Measurements from ENCODE around the gene GPM6B.

The GPM6B gene

GRCh38 chrX:13770013-13770535 is 46.8 kb downstream of the GPM6B start:
- FAIRE-seq (no peak), DNase-seq (ENCODE audit: low spot score) (no peak)

GRCh38 chrX:13768939-13769338 is 48.0 kb downstream of the GPM6B start:
- FAIRE-seq (no peak), DNase-seq (ENCODE audit: low spot score) (no peak)

DNA sequence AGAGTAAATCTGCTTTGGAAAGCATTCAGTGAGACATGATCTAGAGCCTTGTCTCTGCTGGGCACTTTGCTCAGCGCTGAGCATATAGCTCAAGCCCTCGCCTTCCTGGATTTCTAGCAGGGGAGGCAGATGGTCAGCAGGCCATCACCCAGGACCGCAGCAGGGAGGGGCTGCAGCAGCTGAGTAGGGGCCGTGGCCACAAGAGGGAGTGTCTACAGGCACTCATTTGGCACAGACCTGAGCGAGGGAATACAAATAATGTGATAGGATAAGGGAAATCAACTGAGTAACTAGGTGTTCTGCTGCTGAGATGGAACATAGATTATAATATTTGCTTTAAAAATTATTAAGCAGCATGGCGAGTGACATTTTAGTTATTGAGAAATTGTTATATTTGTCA is 52.1 kb downstream of the GPM6B start:
- DNase-seq (ENCODE audit: low spot score) (no peak), FAIRE-seq (no peak)

DNA sequence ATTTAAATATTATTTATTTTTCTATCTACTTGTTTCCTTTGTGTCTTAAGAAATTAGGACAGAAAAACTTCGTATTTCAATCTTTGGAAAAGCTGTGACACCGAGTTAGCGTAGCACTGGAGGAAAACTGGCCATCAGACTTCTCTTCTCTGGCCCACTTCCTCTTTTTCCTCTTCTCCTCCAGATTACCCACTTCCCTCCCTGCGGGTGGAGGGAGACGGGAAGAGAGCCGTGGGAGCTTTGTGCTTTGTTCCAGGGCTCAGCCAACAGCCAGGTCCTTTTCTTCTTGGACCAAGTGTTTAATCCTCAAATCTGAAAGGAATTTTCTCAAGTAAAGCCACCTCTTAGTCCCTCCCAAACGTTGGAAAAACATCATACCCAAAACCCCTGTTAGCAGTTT is 52.6 kb downstream of the GPM6B start:
- FAIRE-seq (no peak), DNase-seq (ENCODE audit: low spot score) (no peak)

DNA sequence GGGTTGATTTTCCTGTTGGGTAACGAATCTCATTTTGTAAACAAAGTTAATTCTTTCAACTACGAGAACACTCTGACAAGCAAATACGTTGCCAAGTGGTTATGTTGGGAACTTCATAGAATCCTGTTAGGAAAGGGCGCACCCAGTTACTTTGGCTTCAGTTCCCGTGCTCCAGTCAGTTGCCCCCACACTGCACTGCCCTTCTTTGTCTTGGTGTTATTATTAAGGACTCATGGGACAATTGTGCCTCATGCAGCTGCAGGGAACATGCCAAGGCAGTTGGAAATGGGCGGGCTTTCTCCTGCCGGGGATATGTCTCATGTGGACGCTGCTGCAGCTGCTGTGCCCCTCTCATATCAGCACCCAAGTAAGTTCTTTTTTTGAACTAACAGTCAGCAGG is 53.4 kb downstream of the GPM6B start:
- DNase-seq (ENCODE audit: low spot score) (no peak), FAIRE-seq (no peak)

GRCh38 chrX:13761606-13762414 is 55.1 kb downstream of the GPM6B start:
- FAIRE-seq (no peak), DNase-seq (ENCODE audit: low spot score) (no peak)

GRCh38 chrX:13760426-13760825 is 56.5 kb downstream of the GPM6B start:
- no peak for DNase-seq (ENCODE audit: low spot score)
- FAIRE-seq = no peak

GRCh38 chrX:13759152-13759718 is 57.7 kb downstream of the GPM6B start:
- DNase-seq (ENCODE audit: low spot score) = no peak
- no peak for FAIRE-seq

GRCh38 chrX:13756381-13756780 is 60.5 kb downstream of the GPM6B start:
- DNase-seq (ENCODE audit: low spot score) (no peak), FAIRE-seq (no peak)

DNA sequence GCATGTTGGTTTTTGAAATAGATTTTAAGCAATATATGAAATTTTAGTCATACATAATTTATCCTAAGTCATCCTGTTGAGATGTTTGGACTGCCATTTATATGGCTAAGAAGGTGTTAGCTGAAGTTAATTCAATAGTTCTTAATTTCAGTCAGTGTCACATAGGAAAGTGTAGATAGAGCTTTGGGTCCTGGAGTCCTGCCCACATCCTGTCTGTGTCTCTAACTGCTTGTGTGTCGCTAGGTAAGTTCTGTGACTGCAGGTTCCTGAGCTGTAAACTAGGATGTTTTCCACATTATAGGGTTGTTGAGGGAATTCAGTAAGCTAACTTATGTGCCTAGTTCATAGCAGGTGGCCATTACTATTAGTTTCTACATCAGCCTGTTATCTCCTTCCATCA is 61.6 kb downstream of the GPM6B start:
- FAIRE-seq (no peak), DNase-seq (ENCODE audit: low spot score) (no peak)

- no peak for FAIRE-seq
- no peak for DNase-seq (ENCODE audit: low spot score)
These were observed 62.1 kb downstream of the GPM6B start for GRCh38 chrX:13754765-13755164.

DNA sequence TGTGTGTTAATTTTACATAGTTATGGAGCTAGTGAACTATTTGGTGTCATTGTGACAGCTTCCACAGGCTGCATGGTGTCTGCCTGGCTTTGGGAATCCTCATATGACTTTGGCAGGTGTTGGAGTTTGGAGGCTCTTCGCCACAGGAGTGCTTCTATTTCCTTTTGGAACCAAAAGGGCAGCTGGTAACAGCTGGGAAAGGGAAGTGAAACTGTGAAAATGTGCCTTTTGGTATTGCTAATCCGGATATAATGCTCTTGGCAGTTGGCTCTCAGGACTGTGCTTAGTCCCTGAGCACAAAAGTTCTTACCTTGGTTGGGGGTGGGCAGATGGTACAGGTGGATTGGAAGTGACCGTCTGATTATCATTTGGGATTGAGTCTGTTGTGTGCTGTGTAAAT is 64.2 kb downstream of the GPM6B start:
- DNase-seq (ENCODE audit: low spot score) = no peak
- FAIRE-seq = no peak

DNA sequence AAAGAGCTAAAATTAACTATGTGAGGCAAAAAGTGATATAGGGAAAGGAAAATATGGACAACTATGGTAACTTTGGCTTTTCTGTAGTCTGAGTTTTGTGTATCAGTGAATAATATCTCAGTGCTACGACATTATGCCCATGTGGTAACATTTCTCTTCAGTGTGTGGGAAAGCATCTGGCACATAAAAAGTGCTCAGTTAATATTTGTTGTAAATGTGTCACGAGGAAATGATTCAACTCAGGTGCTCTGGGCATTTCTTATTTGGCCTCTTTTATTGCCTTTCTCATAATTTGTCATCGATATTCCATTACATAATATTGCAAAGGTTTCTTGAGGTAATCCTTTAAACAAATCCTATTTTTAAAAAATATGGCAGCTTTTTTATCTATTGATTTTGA is 64.8 kb downstream of the GPM6B start:
- DNase-seq (ENCODE audit: low spot score) = no peak

GRCh38 chrX:13750812-13751211 is 66.1 kb downstream of the GPM6B start:
- FAIRE-seq = no peak

More for the DNA sequence above, 64.8 kb downstream of the GPM6B start:
- no peak for FAIRE-seq

GRCh38 chrX:13750204-13750603 is 66.7 kb downstream of the GPM6B start:
- peak; percentile 4 for DNase-seq (ENCODE audit: low spot score)
- FAIRE-seq = no peak

More at GRCh38 chrX:13750812-13751211, 66.1 kb downstream of the GPM6B start:
- DNase-seq (ENCODE audit: low spot score) = no peak

DNA sequence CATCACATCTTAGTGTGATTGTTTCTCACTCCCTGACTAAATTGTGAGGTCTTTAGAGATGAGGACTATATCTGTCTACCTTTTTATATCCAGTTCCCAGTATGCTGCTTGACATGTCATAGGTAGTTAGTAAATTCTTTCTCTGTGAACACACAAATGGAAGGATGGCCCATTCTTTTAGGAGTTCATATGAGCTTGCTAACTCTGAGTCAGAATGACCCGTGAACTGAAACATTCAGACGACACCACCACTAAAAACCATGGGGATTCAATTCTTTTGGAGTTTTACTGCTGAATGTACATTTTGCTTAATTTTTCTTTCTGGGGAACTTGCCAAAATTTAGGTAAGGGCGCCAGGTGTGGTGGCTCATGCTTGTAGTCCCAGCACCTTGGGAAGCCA is 68.4 kb downstream of the GPM6B start:
- FAIRE-seq = no peak
- no peak for DNase-seq (ENCODE audit: low spot score)

DNA sequence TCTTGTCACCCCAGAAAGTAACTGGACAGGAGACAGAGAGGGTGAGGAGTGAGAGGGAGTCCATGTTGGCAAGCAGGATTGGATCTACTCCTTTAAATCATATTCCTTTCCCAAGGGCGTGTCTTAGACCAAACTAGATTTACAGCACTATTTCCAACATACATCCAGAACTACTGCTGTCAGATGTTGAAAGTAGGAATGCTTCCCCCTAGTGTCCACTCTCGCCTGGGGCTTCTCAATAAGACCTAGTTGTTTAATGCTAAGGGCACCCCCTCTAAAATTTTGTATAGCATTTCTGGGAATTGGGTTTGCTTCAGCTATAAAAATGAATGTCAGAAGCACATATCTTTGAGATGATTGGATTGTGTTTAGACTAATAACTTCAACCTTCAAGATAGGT is 69.1 kb downstream of the GPM6B start:
- no peak for FAIRE-seq
- no peak for DNase-seq (ENCODE audit: low spot score)

DNA sequence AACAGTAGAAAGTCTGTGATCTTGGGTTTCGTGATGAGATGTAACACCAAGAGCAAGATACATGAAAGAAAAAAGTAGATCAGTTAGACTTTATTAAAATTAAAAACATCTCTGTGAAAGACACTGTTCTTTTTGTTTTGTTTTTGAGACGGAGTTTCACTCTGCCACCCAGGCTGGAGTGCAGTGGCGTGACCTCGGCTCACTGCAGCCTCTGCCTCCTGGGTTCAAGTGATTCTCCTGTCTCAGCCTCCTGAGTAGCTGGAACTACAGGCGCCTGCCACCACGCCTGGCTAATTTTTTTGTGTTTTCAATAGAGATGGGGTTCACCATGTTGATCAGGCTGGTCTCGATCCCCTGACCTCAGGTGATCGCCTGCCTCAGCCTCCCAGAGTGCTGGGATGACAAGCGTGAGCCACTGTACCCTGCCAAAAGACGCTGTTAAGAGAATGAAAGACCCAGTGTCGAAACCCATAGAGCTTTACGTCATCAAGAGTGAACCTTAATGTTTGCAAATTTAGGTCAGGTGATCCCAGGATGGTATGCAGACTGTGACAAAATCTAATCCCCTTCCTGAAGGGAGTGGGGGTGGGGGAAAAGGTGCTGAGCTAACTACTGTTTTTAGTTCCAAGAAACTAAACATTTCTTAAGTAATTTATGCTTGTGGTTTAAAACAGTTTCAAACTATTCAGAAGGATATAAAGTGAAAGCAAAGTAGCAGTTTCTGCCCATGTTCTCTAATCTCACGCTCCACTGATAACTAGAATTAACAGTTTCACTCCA is 74.3 kb downstream of the GPM6B start:
- no peak for FAIRE-seq
- DNase-seq (ENCODE audit: low spot score) = no peak

DNA sequence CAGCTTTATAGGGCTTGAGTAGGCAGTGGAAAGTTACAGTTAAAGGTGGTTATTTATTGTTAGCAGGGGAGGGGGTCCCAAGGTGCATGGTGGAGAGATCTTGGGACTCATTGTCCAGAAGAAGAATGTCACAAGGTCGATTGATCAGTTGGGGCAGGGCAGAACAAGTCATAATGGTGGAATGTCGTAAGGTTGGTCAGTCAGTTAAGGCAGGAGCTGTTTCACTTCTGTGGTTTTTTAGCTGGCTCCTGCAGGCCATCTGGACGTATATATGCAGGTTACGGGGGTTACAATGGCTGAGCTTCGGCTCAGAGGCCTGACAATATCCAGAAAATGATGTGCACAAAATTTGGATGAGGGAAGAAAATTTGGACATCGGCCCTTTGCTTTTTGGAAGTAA is 75.2 kb downstream of the GPM6B start:
- DNase-seq (ENCODE audit: low spot score) (no peak), FAIRE-seq (no peak)

- no peak for FAIRE-seq
- DNase-seq (ENCODE audit: low spot score) = peak; percentile 83
These were observed 82.4 kb downstream of the GPM6B start, which contains the start of the genes OFD1 and TRAPPC2 for GRCh38 chrX:13734278-13735172. OFD1 (plus strand) TSS chrX:13734748; CDS start chrX:13735072, 324 bp downstream. TRAPPC2 (minus strand) TSS chrX:13734620; CDS start chrX:13719963, 14,657 bp downstream.

GRCh38 chrX:13733506-13733905 is 83.4 kb downstream of the GPM6B start:
- DNase-seq (ENCODE audit: low spot score) (no peak), FAIRE-seq (no peak)
